Uterus (tissue), 4 donors: ENCODE measurements around the gene ABCA1. TPM values are rescaled to one million over a fixed set of nuclear protein-coding genes. Genes with fewer than 3 reads are reported as not detected.

ENCODE experiments used
- DNase-seq, 2 donors: peaks; one replicate each; pipeline ENCODE4 v3.0.0-alpha.2; 2019 to 2020
- H3K27ac ChIP-seq, 2 donors: fragments of 200-600 bp; sonication (generic); 1 replicate in 1 of 2; 2 replicates in 1 of 2; pipeline ENCODE4 v1.5.1; 2016 to 2018
- H3K27me3 ChIP-seq, 2 donors: fragments of 200-600 bp; sonication (generic); one replicate each; pipeline ENCODE4 v1.5.1; 2018 to 2019; ENCODE audit warnings: control low read depth in 1 of 2
- H3K36me3 ChIP-seq, 2 donors: fragments of 200-600 bp; sonication (generic); one replicate each; pipeline ENCODE4 v1.5.1; 2019; ENCODE audit warnings: control low read depth in 1 of 2
- H3K4me1 ChIP-seq, 2 donors: fragments of 200-600 bp; sonication (generic); one replicate each; pipeline ENCODE4 v1.5.1; 2018 to 2019; ENCODE audit warnings: control low read depth in 1 of 2
- H3K4me3 ChIP-seq, 2 donors: fragments of 200-600 bp; sonication (generic); 1 replicate in 1 of 2; 2 replicates in 1 of 2; pipeline ENCODE4 v1.5.1; 2018 to 2019; ENCODE audit warnings: mild to moderate bottlenecking in 1 of 2
- H3K9me3 ChIP-seq, 2 donors: fragments of 200-600 bp; sonication (generic); one replicate each; pipeline ENCODE4 v1.5.1; 2019; ENCODE audit warnings: control low read depth in 1 of 2
- CTCF ChIP-seq, 4 experiments: fragments of 200-600 bp in 2 of 4; fragments of 450-650 bp in 2 of 4; sonication (generic) in 2 of 4; IDR thresholded peaks; one replicate each; pipeline ENCODE4 v1.5.1; 2016 to 2019; ENCODE audit warnings: antibody characterized with exemption in 4 of 4, mild to moderate bottlenecking in 2 of 4, moderate library complexity in 1 of 4
- POLR2A ChIP-seq, 2 donors: fragments of 450-650 bp; IDR thresholded peaks; one replicate each; pipeline ENCODE4 v1.6.1; 2016; ENCODE audit warnings: antibody characterized with exemption in 2 of 2, mild to moderate bottlenecking in 1 of 2, moderate library complexity in 1 of 2
- intact Hi-C: fragments of 100-400 bp; cut with DNase I; formaldehyde crosslinking; loops from one replicate; pipeline ENCODE4 v1.15.1; 2023; ENCODE audit warnings: low total_unique reads
- total RNA-seq, 4 donors: library from RNA; depleted of rRNA in 3 of 4; stranded (reverse); fragments of >200 nt in 3 of 4; gene quantifications; one replicate each; pipeline versions ENCODE4 v1.1.0 to v1.2.4, GENCODE V29; 2014 to 2023
- donor health status: DM: yes; HTN: yes; CAD: no.

Gene ABCA1
- total RNA-seq, 4 donors from 2014 or later, result 13.8 to 43.3 (median 25.9) TPM

GRCh38 chr9:104915753-104916152 is 12.2 kb downstream of the ABCA1 start:
- H3K4me1 ChIP-seq, result peaks cover 0 to under 1% of the 10 kb centered on the region in 2 donors
- H3K9me3 ChIP-seq, result no peaks in the 10 kb centered on the region
- H3K27me3 ChIP-seq, result no peaks in the 10 kb centered on the region
- H3K27ac ChIP-seq, result no peak overlapping the region
- no peak for DNase-seq
- no peak overlapping the region for H3K4me3 ChIP-seq
- intact Hi-C loops, result no loop called here
- TF ChIP-seq CTCF (IDR thresholded peaks at IDR 0.05), result no peak
- no peak for TF ChIP-seq POLR2A (IDR thresholded peaks at IDR 0.05)
- H3K36me3 ChIP-seq, result no peaks in the 10 kb centered on the region

DNA sequence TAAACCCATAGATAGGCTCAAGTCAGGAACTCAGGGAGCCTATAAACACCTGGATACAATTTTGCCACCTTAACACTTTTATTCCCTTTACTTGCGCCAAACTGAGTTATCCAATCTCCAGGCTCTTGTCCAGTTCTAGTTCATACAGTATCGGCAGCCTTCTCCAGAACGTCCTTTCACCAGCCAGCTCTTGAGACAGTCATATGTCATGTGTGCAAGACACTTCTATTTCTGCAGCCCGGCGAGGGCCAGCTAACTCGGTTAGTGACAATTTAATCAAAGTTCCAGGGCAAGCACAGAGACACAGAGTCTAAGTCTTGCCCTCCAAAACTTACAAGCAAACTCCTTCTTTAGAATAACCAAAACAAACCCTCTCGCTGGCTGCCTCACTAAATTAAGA is 12.9 kb downstream of the ABCA1 start:
- TF ChIP-seq POLR2A (IDR thresholded peaks at IDR 0.05) (no peak), CTCF (IDR thresholded peaks at IDR 0.05) (no peak)
- no peaks in the 10 kb centered on the region for H3K9me3 ChIP-seq
- no peak overlapping the region for H3K4me3 ChIP-seq
- H3K27me3 ChIP-seq, result no peaks in the 10 kb centered on the region
- H3K36me3 ChIP-seq, result no peaks in the 10 kb centered on the region
- peaks cover 0 to 6% of the 10 kb centered on the region in 2 donors for H3K4me1 ChIP-seq
- intact Hi-C loops, result no loop called here
- H3K27ac ChIP-seq, result no peak overlapping the region
- no peak for DNase-seq

- DNase-seq, result no peak
- intact Hi-C loops, result no loop called here
- Histone ChIP-seq H3K36me3 (no peaks in the 10 kb centered on the region), H3K27ac (no peak overlapping the region), H3K4me3 (no peak overlapping the region), H3K4me1 (peaks cover 0 to 6% of the 10 kb centered on the region in 2 donors), H3K27me3 (no peaks in the 10 kb centered on the region), H3K9me3 (no peaks in the 10 kb centered on the region)
- TF ChIP-seq POLR2A (IDR thresholded peaks at IDR 0.05), result no peak
These were observed 13.5 kb downstream of the ABCA1 start for GRCh38 chr9:104914466-104914865.

GRCh38 chr9:104912606-104913005 is 15.3 kb downstream of the ABCA1 start:
- H3K36me3 ChIP-seq, result no peaks in the 10 kb centered on the region

GRCh38 chr9:104911032-104911607 is 16.8 kb downstream of the ABCA1 start:
- DNase-seq, result no peak
- Histone ChIP-seq H3K9me3 (no peaks in the 10 kb centered on the region), H3K4me1 (peaks cover 6 to 15% of the 10 kb centered on the region in 2 donors), H3K27me3 (no peaks in the 10 kb centered on the region), H3K27ac (peak overlapping the region in 1 of 2 donors; percentile 56), H3K36me3 (no peaks in the 10 kb centered on the region), H3K4me3 (no peak overlapping the region)
- TF ChIP-seq POLR2A (IDR thresholded peaks at IDR 0.05), result no peak
- no peak for TF ChIP-seq CTCF (IDR thresholded peaks at IDR 0.05)
- intact Hi-C loops, result no loop called here

More at GRCh38 chr9:104912606-104913005, 15.3 kb downstream of the ABCA1 start:
- no peak for DNase-seq
- no peak overlapping the region for H3K4me3 ChIP-seq
- intact Hi-C loops, result no loop called here
- peaks cover 4 to 6% of the 10 kb centered on the region in 2 donors for H3K4me1 ChIP-seq
- no peaks in the 10 kb centered on the region for H3K27me3 ChIP-seq
- no peak overlapping the region for H3K27ac ChIP-seq
- TF ChIP-seq CTCF (IDR thresholded peaks at IDR 0.05) (no peak), POLR2A (IDR thresholded peaks at IDR 0.05) (no peak)
- no peaks in the 10 kb centered on the region for H3K9me3 ChIP-seq
